ENCODE results near the gene G0S2. TPM values are rescaled to one million over a fixed set of nuclear protein-coding genes. Genes with fewer than 3 reads are reported as not detected.

Gene G0S2
- polyA plus RNA-seq, 1 of the 3 experiments (the other 2 are of a cell fraction): 43.2 TPM

GRCh38 chr1:209708297-209708696, 33.1 kb downstream of the G0S2 start:
- no peaks in the 10 kb centered on the region for H3K36me3 ChIP-seq (replicated peaks in 1 of 2; ENCODE audit: control insufficient read depth in 1 of 2, insufficient read depth in 2 of 2, low read length in 1 of 2)
- no peak overlapping the region for H3K4me3 ChIP-seq (ENCODE audit: low read depth in 2 of 2, low read length in 1 of 2)
- peaks cover 0 to 15% of the 10 kb centered on the region in 2 experiments; a peak in 3 of 4 replicates for H3K4me1 ChIP-seq (ENCODE audit: control insufficient read depth in 1 of 2, insufficient read depth in 2 of 2, low read depth in 1 of 2, low read length in 1 of 2)
- no peaks in the 10 kb centered on the region for H3K27me3 ChIP-seq (ENCODE audit: insufficient read depth)
- CTCF ChIA-PET: interaction anchor here (0.9 to 2.8 kb wide), 2 partner anchors 15 to 81 kb away, joined by 3 to 13 read pairs; no protein-coding TSS in a partner anchor
- H3F3A ChIP-seq (replicated peaks; ENCODE audit: insufficient read depth): peaks cover 7% of the 10 kb centered on the region
- no peaks in the 10 kb centered on the region for H3K9me3 ChIP-seq
- H3K79me2 ChIP-seq (ENCODE audit: insufficient read depth): no peaks in the 10 kb centered on the region
- H4K20me1 ChIP-seq (ENCODE audit: insufficient read depth): no peaks in the 10 kb centered on the region
- no peak for DNase-seq
- H3K27ac ChIP-seq (ENCODE audit: low read depth in 2 of 2, low read length in 1 of 2): no peak overlapping the region
- H3K9ac ChIP-seq: no peak overlapping the region
- WGBS (ENCODE audit: low lambda C conversion rate): 68% methylated on average over 4 of the region's 4 CpGs
- POLR2A ChIA-PET: no interaction called here
- H2AFZ ChIP-seq (ENCODE audit: low read depth): no peak overlapping the region
- TF ChIP-seq MAX (IDR thresholded peaks at IDR 0.05; ENCODE audit: low read depth) (no peak), JUND (IDR thresholded peaks at IDR 0.05) (no peak), RAD21 (IDR thresholded peaks at IDR 0.05; ENCODE audit: low read length) (no peak), MXI1 (IDR thresholded peaks at IDR 0.05; ENCODE audit: low read depth, low read length) (no peak), RCOR1 (IDR thresholded peaks at IDR 0.05; ENCODE audit: low read length) (no peak), USF1 (IDR thresholded peaks at IDR 0.05; ENCODE audit: borderline replicate concordance, low read depth) (no peak)
- TF ChIP-seq, protein P1, sequence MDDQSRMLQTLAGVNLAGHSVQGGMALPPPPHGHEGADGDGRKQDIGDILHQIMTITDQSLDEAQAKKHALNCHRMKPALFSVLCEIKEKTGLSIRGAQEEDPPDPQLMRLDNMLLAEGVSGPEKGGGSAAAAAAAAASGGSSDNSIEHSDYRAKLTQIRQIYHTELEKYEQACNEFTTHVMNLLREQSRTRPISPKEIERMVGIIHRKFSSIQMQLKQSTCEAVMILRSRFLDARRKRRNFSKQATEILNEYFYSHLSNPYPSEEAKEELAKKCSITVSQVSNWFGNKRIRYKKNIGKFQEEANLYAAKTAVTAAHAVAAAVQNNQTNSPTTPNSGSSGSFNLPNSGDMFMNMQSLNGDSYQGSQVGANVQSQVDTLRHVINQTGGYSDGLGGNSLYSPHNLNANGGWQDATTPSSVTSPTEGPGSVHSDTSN (IDR thresholded peaks at IDR 0.05): no peak
- no peaks in the 10 kb centered on the region for H3K9me2 ChIP-seq
- no peak overlapping the region for H3K4me2 ChIP-seq

GRCh38 chr1:209710093-209710492, 34.9 kb downstream of the G0S2 start:
- Histone ChIP-seq H3K4me3 (ENCODE audit: low read depth in 2 of 2, low read length in 1 of 2) (no peak overlapping the region), H3K9me3 (no peaks in the 10 kb centered on the region), H3K4me1 (ENCODE audit: control insufficient read depth in 1 of 2, insufficient read depth in 2 of 2, low read depth in 1 of 2, low read length in 1 of 2) (peaks cover 0 to 23% of the 10 kb centered on the region in 2 experiments; a peak in 3 of 4 replicates), H2AFZ (ENCODE audit: low read depth) (no peak overlapping the region), H4K20me1 (ENCODE audit: insufficient read depth) (no peaks in the 10 kb centered on the region), H3K27ac (ENCODE audit: low read depth in 2 of 2, low read length in 1 of 2) (no peak overlapping the region), H3K36me3 (replicated peaks in 1 of 2; ENCODE audit: control insufficient read depth in 1 of 2, insufficient read depth in 2 of 2, low read length in 1 of 2) (no peaks in the 10 kb centered on the region), H3F3A (replicated peaks; ENCODE audit: insufficient read depth) (peaks cover 7% of the 10 kb centered on the region), H3K9me2 (no peaks in the 10 kb centered on the region), H3K79me2 (ENCODE audit: insufficient read depth) (no peaks in the 10 kb centered on the region), H3K27me3 (ENCODE audit: insufficient read depth) (no peaks in the 10 kb centered on the region), H3K4me2 (no peak overlapping the region), H3K9ac (no peak overlapping the region)
- ChIA-PET POLR2A (no interaction called here), CTCF (interaction anchor here (1.7 kb wide), 1 partner anchor 17 kb away, joined by 4 read pairs; no protein-coding TSS in a partner anchor)
- 69% methylated on average over 2 of the region's 2 CpGs for WGBS (ENCODE audit: low lambda C conversion rate)
- DNase-seq: no peak
- TF ChIP-seq, protein P1 (IDR thresholded peaks at IDR 0.05): no peak
- TF ChIP-seq MAX (IDR thresholded peaks at IDR 0.05; ENCODE audit: low read depth): no peak
- TF ChIP-seq ELF1 (IDR thresholded peaks at IDR 0.05): no peak
- no peak for TF ChIP-seq FOSL2 (IDR thresholded peaks at IDR 0.05; ENCODE audit: borderline replicate concordance, low read depth)
- no peak for TF ChIP-seq RAD21 (IDR thresholded peaks at IDR 0.05; ENCODE audit: low read length)
- TF ChIP-seq TEAD4 (IDR thresholded peaks at IDR 0.05; ENCODE audit: borderline replicate concordance, insufficient read depth): no peak
- TF ChIP-seq MEF2A (IDR thresholded peaks at IDR 0.05; ENCODE audit: borderline replicate concordance, low read depth): no peak

Data from SK-N-SH (cell line).